Measurements from ENCODE around the gene GRIP1.

GRIP1 gene

DNA sequence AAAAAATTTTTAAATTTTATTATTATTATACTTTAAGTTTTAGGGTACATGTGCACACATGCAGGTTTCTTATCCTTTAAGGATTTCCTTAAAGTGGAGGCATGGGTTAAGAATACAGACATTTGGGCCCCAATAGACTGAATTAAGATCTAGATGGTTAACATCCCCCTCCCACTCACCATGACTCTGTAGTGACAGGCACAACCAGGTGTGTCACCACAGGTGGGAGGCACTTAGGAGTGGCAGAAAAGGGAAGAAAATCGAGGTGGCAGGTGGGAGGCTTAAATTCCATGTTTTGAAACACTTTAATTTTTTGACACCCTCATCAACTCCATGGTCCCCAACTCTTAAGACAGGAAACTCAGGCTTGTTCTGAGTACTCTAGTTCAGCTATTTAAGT is 37.6 kb upstream of the GRIP1 start:
- H3K27ac ChIP-seq: no peak overlapping the region
- TF ChIP-seq ZFX (IDR thresholded peaks at IDR 0.05; ENCODE audit: borderline replicate concordance) (no peak), CTCF (IDR thresholded peaks at IDR 0.05) (no peak)

DNA sequence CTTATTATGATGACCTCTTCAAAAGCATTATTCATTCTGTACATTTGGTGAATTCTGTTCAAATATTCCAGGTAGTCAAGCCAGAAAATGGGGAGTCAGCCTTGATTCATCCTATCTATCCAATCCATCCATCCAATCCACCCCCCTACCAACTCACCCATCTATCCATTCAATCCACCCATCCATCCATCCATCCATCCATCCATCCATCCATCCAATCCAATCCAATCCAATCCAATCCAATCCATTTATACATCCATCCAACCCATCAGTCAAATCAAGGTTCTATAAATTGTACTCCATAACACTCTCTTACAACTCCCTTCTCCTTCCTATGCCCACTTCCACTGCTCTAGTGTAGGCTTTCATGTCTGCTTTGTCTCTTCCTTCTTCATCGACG is 35.8 kb upstream of the GRIP1 start:
- TF ChIP-seq CTCF (IDR thresholded peaks at IDR 0.05) (no peak), ZFX (IDR thresholded peaks at IDR 0.05; ENCODE audit: borderline replicate concordance) (no peak)
- H3K27ac ChIP-seq: no peak overlapping the region

- no peak for TF ChIP-seq CTCF (IDR thresholded peaks at IDR 0.05)
- no peak for TF ChIP-seq ZFX (IDR thresholded peaks at IDR 0.05; ENCODE audit: borderline replicate concordance)
- no peak overlapping the region for H3K27ac ChIP-seq
Observed at GRCh38 chr12:66713984-66714383, 35.1 kb upstream of the GRIP1 start.

GRCh38 chr12:66709893-66710292 is 31.0 kb upstream of the GRIP1 start:
- TF ChIP-seq CTCF (IDR thresholded peaks at IDR 0.05): no peak
- no peak for TF ChIP-seq ZFX (IDR thresholded peaks at IDR 0.05; ENCODE audit: borderline replicate concordance)
- H3K27ac ChIP-seq: no peak overlapping the region

- TF ChIP-seq CTCF (IDR thresholded peaks at IDR 0.05): no peak
- TF ChIP-seq ZFX (IDR thresholded peaks at IDR 0.05; ENCODE audit: borderline replicate concordance): no peak
- no peak overlapping the region for H3K27ac ChIP-seq
Observed at GRCh38 chr12:66709457-66709773, 30.5 kb upstream of the GRIP1 start.

- TF ChIP-seq ZFX (IDR thresholded peaks at IDR 0.05; ENCODE audit: borderline replicate concordance) (no peak), CTCF (IDR thresholded peaks at IDR 0.05) (peak; percentile 84)
- H3K27ac ChIP-seq: no peak overlapping the region
Observed at GRCh38 chr12:66708704-66709456, 30.0 kb upstream of the GRIP1 start.

DNA sequence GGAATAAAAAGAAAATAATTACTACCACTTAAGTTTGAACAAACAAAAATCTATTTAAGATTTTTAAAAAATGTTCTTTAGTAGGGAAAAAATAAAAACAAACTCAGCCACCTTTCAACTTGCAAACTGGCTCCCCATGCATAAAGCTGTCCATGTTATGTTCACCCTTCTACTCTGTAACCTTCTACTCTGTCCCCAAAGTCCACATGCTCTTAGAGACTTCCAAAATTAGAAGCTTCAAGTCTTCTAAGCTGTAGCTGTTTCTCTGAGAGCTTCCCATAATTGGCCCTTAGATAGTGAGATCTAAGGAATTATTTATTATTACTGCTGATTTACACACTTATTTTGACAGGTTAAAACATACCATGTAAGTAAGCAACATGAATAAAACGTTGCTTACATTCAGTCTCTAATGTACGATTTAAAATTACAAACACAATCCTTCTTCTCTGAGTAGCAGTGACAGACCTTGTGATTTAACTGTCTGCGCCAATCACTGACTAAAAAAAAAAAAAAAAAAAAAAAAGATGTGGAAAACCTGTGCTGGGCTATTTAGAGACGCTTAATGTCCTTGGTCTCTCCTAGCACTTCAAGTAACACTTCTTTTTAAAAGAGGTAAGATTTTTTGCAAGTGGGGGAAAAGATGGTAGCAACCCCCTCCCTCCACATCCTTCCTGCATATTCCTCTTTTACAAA is 28.3 kb upstream of the GRIP1 start:
- TF ChIP-seq CTCF (IDR thresholded peaks at IDR 0.05): no peak
- no peak for TF ChIP-seq ZFX (IDR thresholded peaks at IDR 0.05; ENCODE audit: borderline replicate concordance)

More for the DNA sequence above, 28.3 kb upstream of the GRIP1 start:
- H3K27ac ChIP-seq: no peak overlapping the region

All from 22Rv1 (cell line).